SU-DHL-6 (cell line): ENCODE results near the gene HTR1B.

Experiments used
- H2AFZ ChIP-seq: fragments of 200-600 bp; sonication (generic); 2 replicates; pipeline ENCODE4 v1.6.1; 2014; ENCODE audit warnings: low read depth, mild to moderate bottlenecking, moderate library complexity, mixed read lengths, antibody characterized with exemption, low read length; ENCODE audit not compliant: severe bottlenecking
- H3F3A ChIP-seq: fragments of 200-600 bp; shearing (Covaris generic); 2 replicates; pipeline ENCODE4 v1.6.0; 2016; ENCODE audit warnings: antibody characterized with exemption, mild to moderate bottlenecking; ENCODE audit not compliant: insufficient read depth
- H3K27ac ChIP-seq: fragments of 200-600 bp; sonication (generic); 2 replicates; pipeline ENCODE4 v1.5.1; 2016; ENCODE audit warnings: low read depth, mild to moderate bottlenecking, low read length, moderate library complexity, mixed read lengths
- H3K27me3 ChIP-seq: fragments of 200-600 bp; sonication (generic), shearing (Covaris generic); 2 replicates; pipeline ENCODE4 v1.6.0; 2014; ENCODE audit warnings: mild to moderate bottlenecking, low read length
- H3K36me3 ChIP-seq: fragments of 200-600 bp; sonication (generic); 2 replicates; pipeline ENCODE4 v1.6.1; 2014; ENCODE audit warnings: mild to moderate bottlenecking, low read length, mixed read lengths
- H3K4me2 ChIP-seq: fragments of 300-600, 200-600 bp; shearing (Covaris generic), sonication (generic); 2 replicates; pipeline ENCODE4 v1.6.0; 2014; ENCODE audit warnings: low read length, low read depth, mild to moderate bottlenecking; ENCODE audit not compliant: poor library complexity, severe bottlenecking
- H3K4me3 ChIP-seq: fragments of 200-600 bp; sonication (generic); 2 replicates; pipeline ENCODE4 v1.5.1; 2014; ENCODE audit warnings: antibody characterized with exemption, low read length, mild to moderate bottlenecking, mixed read lengths; ENCODE audit not compliant: insufficient read depth, poor library complexity, severe bottlenecking
- H3K79me2 ChIP-seq: fragments of 200-600 bp; sonication (generic); 2 replicates; pipeline ENCODE4 v1.6.1; 2014; ENCODE audit warnings: mild to moderate bottlenecking, low read length, moderate library complexity; ENCODE audit not compliant: insufficient read depth
- H3K9ac ChIP-seq: fragments of 200-600 bp; sonication (generic); 2 replicates; pipeline ENCODE4 v1.7.0; 2014; ENCODE audit warnings: mild to moderate bottlenecking, low read length
- H3K9me2 ChIP-seq: fragments of 200-600 bp; sonication (generic); replicated peaks from 2 replicates; pipeline ENCODE4 v1.6.1; 2014; ENCODE audit warnings: low read length; ENCODE audit not compliant: insufficient read depth
- H3K9me3 ChIP-seq: fragments of 200-600 bp; sonication (generic); 2 replicates; pipeline ENCODE4 v1.6.1; 2014; ENCODE audit warnings: low read length, mixed read lengths; ENCODE audit not compliant: insufficient read depth
- H4K20me1 ChIP-seq: fragments of 200-600 bp; sonication (generic); 2 replicates; pipeline ENCODE4 v1.6.1; 2014; ENCODE audit warnings: low read depth, mild to moderate bottlenecking, antibody characterized with exemption, low read length, moderate library complexity, mixed read lengths
- EZH2phosphoT487 ChIP-seq: fragments of 200-600 bp; sonication (generic), shearing (Covaris generic); conservative IDR thresholded peaks from 2 replicates; pipeline ENCODE4 v1.6.1; 2018; ENCODE audit warnings: mild to moderate bottlenecking, antibody characterized with exemption, low read length, moderate library complexity, mixed read lengths
- TF ChIP-seq, protein P1 (sequence below): fragments of 200-600 bp; sonication (generic); IDR thresholded peaks from one replicate; pipeline ENCODE4 v1.5.1; 2017; ENCODE audit warnings: antibody characterized with exemption, mild to moderate bottlenecking, low read length, moderate library complexity; ENCODE audit not compliant: insufficient read depth, poor library complexity, severe bottlenecking

Gene HTR1B

GRCh38 chr6:77470983-77471382 lies 7.7 kb upstream of the HTR1B start:
- no peaks in the 10 kb centered on the region for H3F3A ChIP-seq
- no peaks in the 10 kb centered on the region for H3K79me2 ChIP-seq
- TF ChIP-seq, protein P1, sequence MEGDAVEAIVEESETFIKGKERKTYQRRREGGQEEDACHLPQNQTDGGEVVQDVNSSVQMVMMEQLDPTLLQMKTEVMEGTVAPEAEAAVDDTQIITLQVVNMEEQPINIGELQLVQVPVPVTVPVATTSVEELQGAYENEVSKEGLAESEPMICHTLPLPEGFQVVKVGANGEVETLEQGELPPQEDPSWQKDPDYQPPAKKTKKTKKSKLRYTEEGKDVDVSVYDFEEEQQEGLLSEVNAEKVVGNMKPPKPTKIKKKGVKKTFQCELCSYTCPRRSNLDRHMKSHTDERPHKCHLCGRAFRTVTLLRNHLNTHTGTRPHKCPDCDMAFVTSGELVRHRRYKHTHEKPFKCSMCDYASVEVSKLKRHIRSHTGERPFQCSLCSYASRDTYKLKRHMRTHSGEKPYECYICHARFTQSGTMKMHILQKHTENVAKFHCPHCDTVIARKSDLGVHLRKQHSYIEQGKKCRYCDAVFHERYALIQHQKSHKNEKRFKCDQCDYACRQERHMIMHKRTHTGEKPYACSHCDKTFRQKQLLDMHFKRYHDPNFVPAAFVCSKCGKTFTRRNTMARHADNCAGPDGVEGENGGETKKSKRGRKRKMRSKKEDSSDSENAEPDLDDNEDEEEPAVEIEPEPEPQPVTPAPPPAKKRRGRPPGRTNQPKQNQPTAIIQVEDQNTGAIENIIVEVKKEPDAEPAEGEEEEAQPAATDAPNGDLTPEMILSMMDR: no peak
- no peak for TF ChIP-seq EZH2phosphoT487
- no peaks in the 10 kb centered on the region for H3K36me3 ChIP-seq
- H4K20me1 ChIP-seq: no peaks in the 10 kb centered on the region
- H3K9me3 ChIP-seq: no peaks in the 10 kb centered on the region
- no peaks in the 10 kb centered on the region for H3K9me2 ChIP-seq
- no peak overlapping the region for H3K4me3 ChIP-seq
- H2AFZ ChIP-seq: no peak overlapping the region
- no peaks in the 10 kb centered on the region for H3K27me3 ChIP-seq
- H3K9ac ChIP-seq: no peak overlapping the region
- no peak overlapping the region for H3K27ac ChIP-seq
- H3K4me2 ChIP-seq: no peak overlapping the region

- Histone ChIP-seq H3K27ac (no peak overlapping the region), H3F3A (no peaks in the 10 kb centered on the region), H3K9ac (no peak overlapping the region), H3K9me3 (no peaks in the 10 kb centered on the region), H3K36me3 (no peaks in the 10 kb centered on the region), H2AFZ (no peak overlapping the region), H4K20me1 (no peaks in the 10 kb centered on the region), H3K4me2 (no peak overlapping the region), H3K4me3 (no peak overlapping the region), H3K9me2 (no peaks in the 10 kb centered on the region), H3K79me2 (no peaks in the 10 kb centered on the region), H3K27me3 (no peaks in the 10 kb centered on the region)
- no peak for TF ChIP-seq EZH2phosphoT487
- TF ChIP-seq, protein P1: no peak
Observed at GRCh38 chr6:77468939-77469338, 5.6 kb upstream of the HTR1B start.

DNA sequence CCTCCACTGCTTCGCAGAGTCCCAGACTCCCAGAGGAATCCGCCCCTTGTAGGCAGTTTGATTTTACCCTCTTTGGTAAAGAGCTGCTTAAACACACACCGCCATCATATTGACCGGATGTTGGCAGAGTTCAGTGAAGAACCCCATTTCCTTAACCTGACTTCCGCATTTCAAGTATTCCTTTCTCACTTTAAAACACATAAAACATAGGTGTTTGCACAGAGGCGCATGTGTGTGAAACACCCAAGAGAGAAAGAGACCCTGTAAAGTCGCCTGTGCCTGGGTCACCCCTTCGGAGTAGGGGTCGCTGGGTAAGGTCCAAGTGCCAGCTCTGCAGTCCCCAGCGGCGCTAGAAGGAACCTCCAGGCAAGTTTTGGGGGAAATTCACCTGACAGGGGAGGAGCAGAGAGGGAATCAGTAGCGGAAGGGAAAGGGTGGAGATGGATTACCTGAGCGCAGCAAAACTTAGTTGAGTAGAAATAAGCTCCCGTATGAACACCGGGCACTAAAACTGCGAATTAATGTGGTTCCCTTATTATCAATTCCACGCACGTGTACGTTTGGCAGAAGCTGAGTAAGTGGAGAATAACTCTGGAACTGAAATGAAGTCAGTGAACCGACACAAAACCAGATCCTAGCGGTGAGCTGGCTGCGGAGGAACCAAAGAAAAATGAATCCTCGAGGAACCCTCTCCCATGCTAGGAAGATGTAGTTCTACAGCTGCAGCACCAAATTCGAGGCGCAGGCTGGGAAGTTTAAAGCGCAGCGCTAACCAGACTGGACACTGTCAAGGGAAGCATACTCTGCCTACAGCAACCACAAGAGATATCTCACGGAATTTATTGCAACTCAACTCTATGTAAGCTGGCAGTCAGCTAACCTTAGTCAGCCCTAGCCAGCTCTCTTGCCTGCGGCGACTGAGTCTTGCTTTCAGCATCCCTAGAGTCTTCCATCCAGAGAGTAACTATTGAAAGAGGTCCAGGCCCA lies 3.5 kb upstream of the HTR1B start:
- H3K27me3 ChIP-seq: no peaks in the 10 kb centered on the region
- TF ChIP-seq, protein P1: no peak
- TF ChIP-seq EZH2phosphoT487: no peak
- no peak overlapping the region for H3K27ac ChIP-seq
- no peaks in the 10 kb centered on the region for H3K36me3 ChIP-seq
- H3K4me2 ChIP-seq: peak overlapping the region; percentile 35
- H3K9ac ChIP-seq: no peak overlapping the region
- no peaks in the 10 kb centered on the region for H3F3A ChIP-seq
- H2AFZ ChIP-seq: peak overlapping the region; percentile 65
- no peaks in the 10 kb centered on the region for H3K79me2 ChIP-seq
- H3K9me3 ChIP-seq: no peaks in the 10 kb centered on the region
- H3K9me2 ChIP-seq: no peaks in the 10 kb centered on the region
- H4K20me1 ChIP-seq: no peaks in the 10 kb centered on the region
- H3K4me3 ChIP-seq: peak overlapping the region; percentile 13
